CD4-positive, alpha-beta T cell treated with Interferon alpha-2 for 1 hour (primary cell): Measurements from ENCODE around the gene MACROD2.
"Not testable (repeated sequence)": the region's sequence is repeated elsewhere in the genome, so short reads cannot be mapped to it uniquely, and the experiment has no call there.

Source experiments
- DNase-seq, 2 donors: peaks; one replicate each; pipeline ENCODE4 v3.0.0-alpha.2; 2020 to 2022

MACROD2 gene

DNA sequence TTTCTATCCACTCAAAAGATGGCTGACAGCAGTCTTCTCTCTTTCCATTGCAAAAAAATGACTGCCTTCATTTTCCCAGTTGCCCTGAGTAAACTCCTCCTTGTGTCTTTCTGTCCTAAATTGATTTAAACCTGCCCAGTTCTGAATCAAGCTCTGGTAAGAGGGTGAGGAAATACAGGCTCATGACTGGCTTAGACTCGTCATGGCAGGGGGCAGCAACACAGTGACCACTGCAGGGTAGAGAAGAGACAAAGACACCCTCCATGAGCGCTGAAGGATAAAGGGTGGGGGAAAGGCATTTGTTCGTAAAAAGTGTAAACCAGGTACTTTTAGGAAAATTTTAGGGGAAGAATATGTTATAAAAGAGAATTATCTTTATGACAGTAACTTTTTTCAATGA lies 1080.3 kb downstream of the MACROD2 start:
- DNase-seq = no peak

DNA sequence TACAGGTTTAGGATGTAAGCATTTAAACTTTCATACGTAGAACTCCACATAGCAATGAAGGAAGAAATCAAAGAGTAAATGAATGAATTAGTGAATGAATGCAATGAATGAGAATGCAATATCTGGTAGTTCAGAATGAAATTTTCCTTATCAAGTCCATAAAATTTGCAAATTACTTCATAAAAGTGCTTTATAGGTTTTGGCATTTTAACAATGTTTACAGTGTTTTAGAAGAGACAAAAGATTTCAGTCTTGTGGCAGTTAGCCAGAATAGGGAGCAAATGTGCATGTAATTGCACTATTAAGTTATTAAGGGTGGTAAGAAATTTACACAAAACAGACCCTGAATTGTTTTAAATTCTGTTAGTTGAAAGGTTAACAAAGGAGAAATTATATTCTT lies 1081.5 kb downstream of the MACROD2 start:
- no peak for DNase-seq

DNA sequence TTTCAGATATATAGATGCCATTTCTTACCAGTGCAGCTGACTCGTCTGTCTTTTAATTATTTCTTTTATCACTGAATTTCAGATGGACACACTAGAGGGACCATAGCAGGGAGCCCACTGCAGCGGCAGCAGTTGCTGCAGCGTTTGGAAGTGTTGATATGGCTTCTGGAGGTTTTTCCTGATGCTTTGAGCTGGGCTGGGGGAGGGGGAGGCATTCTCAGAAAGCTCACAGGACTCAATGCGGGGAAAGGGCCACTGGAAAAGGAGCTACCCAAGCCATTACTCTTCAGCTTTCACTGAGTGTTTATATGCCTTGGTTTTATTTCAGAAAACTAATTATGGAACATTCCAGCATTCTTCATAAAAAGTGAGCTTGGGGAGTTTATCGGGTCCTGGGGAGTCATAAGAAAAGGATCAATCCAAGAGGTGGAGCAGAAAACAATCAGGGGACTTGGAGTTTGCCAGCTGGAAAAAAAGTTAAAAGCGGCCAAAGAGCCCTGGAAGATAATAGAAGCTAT lies 1082.5 kb downstream of the MACROD2 start:
- no peak for DNase-seq

DNA sequence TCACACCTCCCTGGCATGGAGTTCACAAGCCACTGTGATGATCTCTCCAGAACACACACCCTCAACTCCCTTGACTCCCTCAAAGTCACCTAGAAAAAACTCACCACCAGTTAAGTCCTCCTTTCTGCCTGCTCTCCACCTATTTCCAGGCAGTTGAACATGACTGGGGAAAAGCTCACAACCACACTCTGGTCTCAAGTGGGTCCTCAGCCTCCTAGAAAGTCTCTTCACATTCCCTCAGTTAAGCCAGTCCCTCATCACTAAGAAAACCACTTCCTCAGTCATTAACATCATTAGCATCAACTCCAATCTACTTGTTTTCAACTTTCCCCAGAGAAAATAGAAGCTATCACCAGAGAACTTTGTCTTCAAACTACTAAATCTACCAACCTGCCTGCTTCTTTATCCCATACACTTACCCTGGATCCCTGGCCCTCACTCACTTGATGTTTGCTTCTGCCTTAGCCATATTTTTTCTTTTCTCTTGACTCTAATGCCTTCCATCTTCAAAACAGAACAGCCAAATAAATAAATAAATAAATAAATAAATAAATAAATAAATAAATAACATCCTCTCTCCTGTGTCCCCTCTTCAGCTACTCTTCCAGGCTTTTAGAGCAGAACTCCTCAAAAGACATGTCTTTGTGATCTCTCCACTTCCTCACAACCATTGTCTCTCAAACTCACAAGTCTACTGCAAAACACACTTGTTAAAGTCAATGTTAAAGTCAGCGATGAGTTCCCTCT lies 1084.5 kb downstream of the MACROD2 start:
- DNase-seq = no peak

DNA sequence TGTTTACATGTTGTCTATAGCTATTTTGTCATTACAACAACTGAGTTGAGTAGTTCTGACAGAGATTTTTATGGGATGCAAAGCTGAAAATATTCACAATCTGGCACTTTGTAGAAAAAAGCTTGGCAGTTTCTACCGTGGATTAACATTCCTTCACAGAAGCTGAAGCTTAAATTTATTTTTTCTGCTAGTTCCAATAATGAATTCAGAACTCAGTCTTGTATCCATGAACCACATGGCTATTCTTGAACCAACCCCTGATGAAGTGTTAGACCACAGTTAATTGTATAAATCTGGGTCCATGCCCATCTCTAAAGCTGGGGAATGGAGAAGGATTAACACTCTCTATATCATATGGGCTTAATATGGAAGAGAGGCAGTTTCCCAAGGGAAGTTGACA lies 1085.9 kb downstream of the MACROD2 start:
- no peak for DNase-seq

DNA sequence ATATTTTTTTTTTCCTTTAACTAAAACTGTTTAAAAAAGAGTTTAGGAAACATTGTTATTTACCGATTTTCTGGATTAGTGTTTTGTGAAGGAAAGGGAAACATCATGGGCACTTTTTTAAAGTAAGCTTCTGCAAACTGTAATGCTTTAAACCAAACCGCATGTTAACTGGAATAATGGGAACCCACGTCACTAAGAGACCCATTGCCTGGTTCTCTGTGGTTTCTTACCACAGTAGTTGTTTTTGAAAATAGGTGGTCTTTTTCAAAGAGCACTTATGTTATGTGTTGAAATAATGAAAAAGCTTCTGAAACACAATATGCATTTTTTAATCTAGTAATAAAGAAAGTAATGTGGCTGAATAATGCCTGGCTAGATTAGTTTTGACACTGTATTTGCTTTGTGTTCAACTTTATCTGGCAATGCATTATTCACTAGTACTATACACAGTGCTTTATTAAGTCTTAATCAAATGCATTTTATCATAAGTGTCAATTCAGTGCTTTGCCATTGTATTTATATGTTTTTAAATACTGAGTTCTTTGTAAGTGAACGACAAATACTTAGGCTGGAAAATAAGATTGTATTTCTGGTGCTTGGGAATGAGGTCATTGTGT lies 1096.2 kb downstream of the MACROD2 start:
- no peak for DNase-seq

DNA sequence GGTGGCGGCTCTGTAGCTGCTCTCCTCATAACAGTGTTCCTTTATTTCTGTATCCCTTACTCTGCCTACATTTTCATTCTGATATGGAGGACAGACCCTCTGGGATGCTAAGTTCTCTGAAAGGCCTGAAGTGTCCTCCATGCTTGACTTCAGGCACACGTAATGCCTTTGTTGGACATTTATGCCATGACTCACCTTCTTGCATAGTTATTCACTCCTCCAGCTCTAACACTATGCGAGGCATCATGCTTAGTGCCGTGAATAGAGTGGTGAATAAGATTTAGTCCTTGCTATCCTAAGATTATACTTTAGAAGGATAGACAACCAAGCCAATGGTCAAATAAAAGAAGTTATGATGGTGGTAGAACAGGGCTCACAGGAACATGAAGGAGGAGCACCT lies 1103.0 kb downstream of the MACROD2 start:
- no peak for DNase-seq

DNA sequence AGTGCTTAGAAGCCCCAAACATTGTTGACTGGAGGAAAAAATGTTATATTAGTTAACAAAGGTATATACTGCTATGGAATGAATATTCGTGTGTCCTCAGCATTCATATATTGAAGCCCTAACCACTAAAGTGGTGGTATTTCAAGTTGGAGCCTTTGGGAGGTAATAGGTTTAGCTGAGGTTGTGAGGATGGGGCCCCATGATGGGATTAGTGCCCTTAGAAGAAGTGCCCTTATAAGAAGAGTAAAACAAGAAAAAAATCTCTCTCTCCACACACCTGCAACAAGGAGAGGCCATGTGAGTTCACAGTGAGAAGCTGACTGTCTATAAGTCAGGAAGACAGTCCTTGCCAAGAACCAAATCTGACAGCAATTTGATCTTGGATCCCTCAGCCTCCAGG lies 1103.8 kb downstream of the MACROD2 start:
- DNase-seq = no peak

DNA sequence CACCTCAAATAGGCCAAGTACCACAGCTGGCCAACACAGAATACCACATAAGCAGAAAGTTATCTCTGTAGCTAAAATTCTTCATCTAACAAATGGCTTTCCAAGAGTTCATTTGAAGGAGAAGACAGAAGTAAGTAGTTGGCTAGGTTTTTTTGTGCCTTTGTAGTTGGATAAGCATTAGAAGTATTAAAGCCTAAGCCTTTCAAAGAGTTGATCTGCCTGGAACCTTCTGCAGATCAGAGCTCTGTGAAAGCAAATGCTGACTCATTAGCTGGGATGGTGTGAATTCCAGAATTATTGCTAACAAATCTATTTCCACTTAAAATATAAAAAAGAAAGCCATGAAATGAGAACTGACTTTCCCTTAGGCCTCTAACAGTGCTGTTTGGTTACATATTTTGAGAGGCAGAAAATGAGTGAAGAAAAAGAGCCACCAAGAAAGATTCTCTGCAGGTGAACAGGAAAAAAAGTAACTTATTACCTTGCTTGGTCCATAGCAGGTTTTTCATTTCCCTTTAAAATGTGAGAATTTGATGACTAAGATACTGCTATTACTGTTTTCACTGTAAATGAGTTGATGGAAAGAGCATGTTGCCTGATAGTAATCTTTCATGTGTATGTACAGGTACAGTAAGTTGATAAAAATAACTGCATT lies 1105.3 kb downstream of the MACROD2 start:
- no peak for DNase-seq

DNA sequence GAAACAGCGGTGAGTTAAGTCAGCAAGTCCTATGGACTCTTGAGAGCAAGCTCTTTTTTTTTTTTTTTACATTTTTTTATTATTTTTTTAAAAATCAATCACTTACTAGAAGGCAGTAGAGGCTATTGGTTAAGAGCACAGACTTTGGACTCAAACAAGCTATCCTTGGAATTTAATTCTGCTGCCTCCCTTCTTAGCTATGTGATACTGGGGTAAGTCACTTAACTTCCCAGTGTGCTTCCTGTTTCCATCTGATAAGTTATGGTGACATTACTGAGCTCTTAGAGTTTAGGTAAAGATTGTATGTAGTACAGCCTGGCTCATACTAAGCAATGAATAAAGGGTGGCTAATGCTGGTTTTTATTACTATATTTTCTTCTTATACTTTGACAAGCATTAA lies 1112.6 kb downstream of the MACROD2 start:
- no peak for DNase-seq

DNA sequence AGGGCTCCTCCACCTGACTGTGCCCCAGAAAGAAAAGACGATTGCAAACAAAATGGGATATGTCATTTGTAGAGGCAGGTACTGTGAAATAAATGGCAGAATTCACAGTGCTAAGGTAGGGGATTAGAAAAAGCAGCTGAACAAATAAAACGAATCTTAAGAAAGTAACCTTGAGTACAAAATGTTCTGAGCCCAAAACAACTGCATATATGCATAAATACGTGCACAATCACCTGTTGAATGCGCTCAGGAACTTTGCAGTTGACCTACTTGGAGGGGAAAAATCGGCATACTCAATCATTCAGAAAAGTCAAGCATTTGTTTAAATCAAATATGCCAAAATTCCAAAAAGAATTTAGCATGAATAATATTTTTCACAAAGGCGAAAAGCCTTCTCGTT lies 1114.2 kb downstream of the MACROD2 start:
- DNase-seq = no peak

DNA sequence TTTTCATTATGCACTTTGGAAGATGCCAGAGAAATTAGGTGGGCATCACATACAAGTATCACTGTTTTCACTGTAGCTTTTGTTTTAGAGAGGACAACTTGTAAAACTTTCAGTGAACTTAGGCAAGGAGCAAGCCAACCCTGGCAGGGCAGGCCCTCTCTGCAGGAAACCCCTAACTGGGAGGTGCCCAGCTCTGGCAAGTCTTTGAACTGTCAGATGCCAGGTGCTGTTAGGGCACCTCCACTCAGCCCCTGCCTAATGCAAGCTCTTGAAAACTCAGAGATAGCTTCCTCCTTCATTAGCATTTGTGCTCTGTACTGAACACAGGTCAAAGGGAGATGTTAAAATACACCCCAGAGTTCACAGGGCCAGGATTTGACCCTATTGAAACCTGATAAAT lies 1116.3 kb downstream of the MACROD2 start:
- DNase-seq = no peak

DNA sequence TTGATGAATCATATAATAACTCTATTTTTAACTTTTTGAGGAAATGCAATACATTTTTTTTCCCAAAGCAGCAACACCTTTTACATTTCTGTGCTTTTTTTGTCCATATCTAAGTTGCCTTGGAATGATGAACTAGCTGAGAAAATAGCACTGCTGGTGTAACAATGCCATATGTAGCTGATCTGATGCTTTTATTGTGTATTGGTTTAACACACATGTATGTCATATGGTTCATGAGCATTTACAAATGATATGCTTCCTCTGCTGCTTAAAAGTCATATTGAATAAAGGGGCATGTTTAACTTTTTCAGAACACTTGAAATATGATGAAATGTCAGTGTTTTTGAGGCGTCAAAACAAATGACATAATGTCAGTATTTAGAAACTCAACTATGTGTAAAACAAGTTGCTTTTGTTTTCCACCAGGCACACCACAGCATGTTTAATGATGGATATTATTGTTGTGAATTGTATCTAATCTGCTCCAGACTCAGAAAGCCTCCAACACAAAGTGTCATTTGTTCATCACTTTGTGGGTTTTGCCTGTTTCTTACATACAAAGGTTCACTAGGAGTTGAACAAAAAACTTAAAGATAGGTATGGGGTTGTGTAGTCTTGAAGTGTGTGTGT lies 1117.9 kb downstream of the MACROD2 start:
- DNase-seq = no peak

DNA sequence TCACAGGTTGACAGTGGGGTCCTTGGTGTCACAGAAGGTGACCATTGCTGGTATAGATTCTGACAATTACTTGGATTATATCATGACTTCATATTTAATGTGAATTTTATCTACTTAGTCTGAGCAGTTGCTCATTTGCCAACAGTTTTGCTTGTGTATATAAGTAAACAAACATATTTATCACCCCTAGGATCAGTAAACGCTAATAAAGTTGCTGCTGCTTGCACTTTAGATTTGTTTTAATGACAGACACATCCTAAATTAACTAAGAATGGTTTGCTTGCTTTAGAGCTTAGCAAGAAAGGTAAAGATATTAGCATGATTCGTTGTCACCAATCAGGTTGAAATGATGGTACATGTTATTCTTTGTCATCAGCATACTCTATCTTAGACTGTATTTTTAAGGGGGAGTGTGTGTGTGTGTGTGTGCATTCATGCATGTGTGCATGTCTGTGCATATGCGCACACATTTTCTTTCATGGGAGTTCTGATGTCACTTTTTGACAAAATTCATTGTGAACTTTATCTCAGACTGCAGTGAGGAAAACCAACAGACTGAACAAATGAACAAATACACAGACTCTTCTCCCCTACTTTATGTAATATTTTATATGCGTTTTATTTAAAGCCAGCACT lies 1124.7 kb downstream of the MACROD2 start:
- DNase-seq = no peak

DNA sequence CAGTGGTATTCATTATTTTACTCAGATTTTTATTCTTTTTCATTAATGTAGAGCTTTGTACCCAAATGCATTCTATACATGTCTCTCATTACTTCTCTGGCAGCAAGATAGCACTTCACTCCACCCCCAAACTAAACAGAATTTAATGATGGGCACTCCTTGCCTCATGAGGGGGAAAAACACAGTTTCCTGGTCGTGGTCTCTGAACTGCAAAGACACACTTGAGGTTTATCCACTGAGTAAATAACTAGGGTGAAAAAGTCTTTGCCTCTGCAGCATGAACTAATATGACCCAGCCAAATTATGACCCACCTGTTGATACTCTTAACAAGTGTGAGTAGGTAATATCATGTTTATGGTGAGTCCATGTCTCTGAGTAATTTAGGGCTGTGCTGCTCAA lies 1127.3 kb downstream of the MACROD2 start:
- DNase-seq = no peak

DNA sequence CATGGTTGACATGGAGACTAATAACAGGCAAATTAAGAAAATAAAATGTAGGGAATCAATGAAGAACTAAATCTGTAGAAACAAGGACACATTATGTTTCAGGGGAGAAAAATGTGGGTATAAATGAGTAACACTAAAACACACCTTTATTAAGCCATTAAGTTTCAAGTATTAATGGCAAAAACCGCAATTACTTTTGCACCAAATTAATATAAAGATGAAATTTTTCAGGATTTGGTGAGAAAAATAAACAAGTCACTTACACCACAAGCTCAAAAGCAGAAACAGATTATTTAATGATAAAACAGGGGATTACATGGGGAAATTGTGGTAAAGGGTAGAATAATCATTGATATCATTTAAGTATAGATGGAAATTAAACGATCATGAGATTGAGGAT lies 1135.9 kb downstream of the MACROD2 start:
- DNase-seq = no peak

DNA sequence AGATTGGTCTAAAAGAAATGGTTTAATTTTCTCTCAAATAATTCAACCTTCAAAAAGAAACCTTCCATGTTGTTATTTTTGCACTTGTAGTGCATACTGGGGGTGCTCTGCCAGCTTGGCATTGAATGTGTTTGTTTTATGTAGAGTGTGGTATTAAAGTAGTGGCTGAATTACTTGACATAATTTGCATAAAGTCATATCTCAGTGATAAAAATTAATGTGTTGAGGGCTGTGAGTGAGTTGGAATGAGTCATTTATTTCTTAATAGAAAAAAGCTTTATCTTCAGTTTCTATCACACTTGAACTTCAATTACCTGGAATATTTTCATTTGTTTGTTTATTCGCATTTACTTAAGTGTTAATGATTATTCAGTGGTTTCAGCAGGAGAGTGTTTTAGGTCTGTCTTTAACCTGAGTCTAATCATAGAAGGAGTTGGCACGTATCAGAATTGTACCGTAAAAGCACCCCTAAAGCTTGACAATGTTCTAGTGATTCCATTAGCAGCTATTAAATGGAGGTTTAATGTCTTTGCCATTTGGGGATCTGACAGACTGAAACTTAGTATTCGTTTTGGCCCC lies 1143.3 kb downstream of the MACROD2 start:
- no peak for DNase-seq

DNA sequence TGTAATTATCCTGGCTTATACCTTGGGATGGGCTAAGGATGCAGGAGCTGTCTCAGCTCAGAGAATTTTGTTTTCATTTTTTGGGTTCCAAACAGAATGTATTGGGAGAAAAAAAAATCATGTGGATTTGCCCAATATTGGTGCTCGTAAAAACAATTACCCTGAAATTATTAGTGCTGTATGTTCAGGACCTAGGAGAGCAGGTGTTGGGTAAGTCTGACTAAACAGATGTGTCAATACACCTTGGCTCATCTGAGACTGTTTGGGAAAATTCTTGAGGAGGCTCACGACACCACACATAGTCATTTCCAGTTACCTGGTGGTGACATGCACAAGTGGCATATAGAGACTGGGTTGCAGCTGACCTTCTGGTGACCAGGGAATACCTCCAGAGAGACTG lies 1144.2 kb downstream of the MACROD2 start:
- no peak for DNase-seq

DNA sequence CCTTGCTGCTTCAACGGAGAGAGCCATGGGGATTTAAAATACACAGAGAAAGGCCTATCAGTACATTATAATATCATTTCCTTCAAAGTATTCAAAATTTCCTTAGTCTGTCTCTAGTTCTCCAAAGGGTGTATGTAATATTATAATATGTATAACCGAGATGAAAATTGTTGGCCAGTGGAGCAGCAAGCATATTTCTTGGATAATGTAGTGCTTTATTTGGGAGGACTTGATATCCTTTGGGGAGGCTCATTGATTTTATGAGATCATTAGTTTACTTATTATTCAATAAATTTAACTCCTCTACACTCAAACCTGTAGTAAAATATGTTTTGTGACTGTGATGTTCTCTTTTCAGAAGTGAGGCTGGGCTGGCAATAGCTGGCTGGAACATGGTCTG lies 1145.0 kb downstream of the MACROD2 start:
- no peak for DNase-seq

DNA sequence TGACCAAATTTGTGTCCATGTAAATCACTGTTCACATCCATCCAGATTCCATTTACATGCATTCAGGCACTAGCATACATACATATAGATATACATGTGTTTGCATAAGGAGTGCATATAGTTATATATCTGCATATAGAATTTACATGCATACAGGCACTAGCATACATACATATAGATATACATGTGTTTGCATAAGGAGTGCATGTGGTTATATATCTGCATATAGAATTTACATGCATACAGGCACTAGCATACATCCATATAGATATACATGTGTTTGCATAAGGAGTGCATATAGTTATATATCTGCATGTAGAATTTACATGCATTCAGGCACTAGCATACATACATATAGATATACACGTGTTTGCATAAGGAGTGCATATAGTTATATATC lies 1145.6 kb downstream of the MACROD2 start:
- not testable (repeated sequence) for DNase-seq

DNA sequence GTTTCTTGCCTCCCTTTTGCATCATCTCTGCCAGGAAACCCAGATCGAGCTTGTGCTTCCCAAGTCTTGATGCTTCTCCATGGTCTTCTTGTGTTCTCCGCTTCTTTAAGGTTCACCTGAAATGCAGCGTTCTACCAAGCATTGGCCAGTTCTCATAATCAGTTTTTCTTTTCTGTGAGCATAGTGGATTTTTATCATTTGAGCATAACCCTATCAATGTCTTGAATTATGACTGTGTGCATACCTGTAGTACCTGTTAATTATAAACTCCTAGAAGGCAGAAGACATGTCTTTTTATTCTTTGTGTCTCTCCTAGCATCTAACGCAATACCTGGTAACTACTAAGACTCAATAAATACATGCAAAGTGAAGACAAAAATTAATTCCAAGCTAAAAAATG lies 1146.5 kb downstream of the MACROD2 start:
- no peak for DNase-seq

DNA sequence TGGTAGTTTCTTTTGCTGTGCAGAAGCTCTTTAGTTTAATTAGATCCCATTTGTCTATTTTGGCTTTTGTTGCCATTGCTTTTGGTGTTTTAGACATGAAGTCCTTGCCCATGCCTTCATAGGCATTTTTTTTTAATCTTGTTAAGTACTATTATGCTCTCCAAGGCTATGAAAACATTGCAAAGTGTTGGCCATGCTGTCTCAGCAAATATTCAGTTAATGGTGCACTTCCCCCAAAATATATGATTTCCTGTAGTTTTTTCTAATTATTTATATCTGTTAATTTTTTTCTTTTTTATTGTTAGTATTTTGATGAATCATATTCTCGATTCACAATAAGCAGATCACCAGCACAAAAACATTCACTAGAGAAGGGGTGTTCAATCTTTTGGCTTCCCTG lies 1148.2 kb downstream of the MACROD2 start:
- DNase-seq = no peak

DNA sequence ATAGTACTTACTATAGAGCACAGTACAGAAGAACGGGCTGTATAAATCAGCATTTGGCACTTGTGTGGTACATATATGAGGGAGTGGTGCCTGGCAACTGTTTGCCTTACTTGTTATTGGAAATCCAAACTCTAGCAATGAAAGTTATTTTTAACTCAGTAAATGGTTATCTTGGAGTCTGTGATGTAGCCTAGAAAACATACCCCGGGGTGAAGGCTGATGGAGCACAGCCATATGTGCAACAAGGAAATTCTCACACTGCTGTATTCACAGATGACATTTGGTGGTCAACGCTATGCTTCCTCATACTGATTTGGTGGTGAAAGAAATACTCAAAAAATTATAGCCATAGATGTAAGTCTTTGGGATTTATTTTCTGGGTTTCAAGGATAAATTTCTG lies 1149.6 kb downstream of the MACROD2 start:
- no peak for DNase-seq
